A549 (cell line): ENCODE measurements around the gene PODXL2. TPM values are rescaled to one million over a fixed set of nuclear protein-coding genes. Genes with fewer than 3 reads are reported as not detected.
A peak's percentile ranks its signal among the peaks of the same experiment; 100 is the strongest.

ENCODE experiments used
- ATAC-seq, 2 experiments: fragments of 200-7000 bp in 1 of 2; fragments of >200 bp in 1 of 2; cut with Nextera tagmentation in 1 of 2; cut with Tn5 transposase in 1 of 2; 3 replicates each; pipeline versions ENCODE4 v1.8.0 to v1.9.1; 2018 to 2020; ENCODE audit warnings: mild to moderate bottlenecking in 1 of 2, moderate library complexity in 1 of 2
- CTCF ChIA-PET: fragments of 300-600 bp; sonication (Branson Sonifier 250); formaldehyde crosslinking; extraction: SDS; loops from one replicate; lab custom pipeline; 2021; ENCODE audit warnings: antibody characterized with exemption, inconsistent platforms; lab: Yijun Ruan, JAX
- POLR2A ChIA-PET: fragments of 350-600 bp; formaldehyde crosslinking; extraction: SDS; loops from one replicate; lab custom pipeline; 2021; ENCODE audit warnings: antibody characterized with exemption, inconsistent platforms; lab: Yijun Ruan, JAX
- DNase-seq, 2 experiments: peaks; one replicate each; pipeline versions ENCODE4 v3.0.0 to v3.0.0-alpha.2; 2011 to 2016; ENCODE audit warnings: low read depth in 1 of 2, low spot score in 1 of 2
- FAIRE-seq: peaks from 2 replicates; lab custom pipeline; 2011; peaks lifted over from hg19 to GRCh38; lab: Jason Lieb, UNC
- H3K27ac ChIP-seq, 2 experiments: fragments of >200 bp; sonication (Bioruptor Twin); formaldehyde crosslinking; 3 replicates each; pipeline ENCODE4 v1.5.1; 2016 to 2017
- H3K4me1 ChIP-seq: fragments of >200 bp; sonication (Bioruptor Twin); formaldehyde crosslinking; 3 replicates; pipeline ENCODE4 v1.6.1; 2016
- H3K4me2 ChIP-seq: fragments of >200 bp; sonication (Bioruptor Twin); formaldehyde crosslinking; 3 replicates; pipeline ENCODE4 v1.6.1; 2016
- H3K4me3 ChIP-seq: fragments of >200 bp; sonication (Bioruptor Twin); formaldehyde crosslinking; 3 replicates; pipeline ENCODE4 v1.5.1; 2016
- H3K9me3 ChIP-seq: fragments of >200 bp; sonication (Bioruptor Twin); formaldehyde crosslinking; 3 replicates; pipeline ENCODE4 v1.6.1; 2016
- CBX2 ChIP-seq: fragments of 200-600 bp; sonication (generic); IDR thresholded peaks from 2 replicates; pipeline ENCODE4 v1.6.1; 2016; ENCODE audit warnings: low read depth, mild to moderate bottlenecking, borderline replicate concordance
- CEBPB ChIP-seq, 2 experiments: fragments of >200 bp in 1 of 2; sonication (Bioruptor Twin) in 1 of 2; formaldehyde crosslinking in 1 of 2; IDR thresholded peaks; 2 replicates each; pipeline ENCODE4 v1.6.1; 2012 to 2016
- CHD2 ChIP-seq: fragments of 150-350 bp; IDR thresholded peaks from 2 replicates; pipeline ENCODE4 v1.6.1; 2014; ENCODE audit warnings: low read length; ENCODE audit not compliant: partially characterized antibody
- CHD4 ChIP-seq: fragments of 200-600 bp; sonication (generic); IDR thresholded peaks from 2 replicates; pipeline ENCODE4 v1.6.1; 2016; ENCODE audit warnings: antibody characterized with exemption, mild to moderate bottlenecking, borderline replicate concordance
- EHMT2 ChIP-seq: fragments of 200-600 bp; sonication (generic); IDR thresholded peaks from 2 replicates; pipeline ENCODE4 v1.6.1; 2016; ENCODE audit warnings: antibody characterized with exemption, low read depth, mild to moderate bottlenecking, moderate library complexity
- GATA3 ChIP-seq: IDR thresholded peaks from 2 replicates; pipeline ENCODE4 v1.6.1; 2012; ENCODE audit warnings: borderline replicate concordance
- HDAC2 ChIP-seq: fragments of 200-600 bp; sonication (generic); IDR thresholded peaks from 2 replicates; pipeline ENCODE4 v1.6.1; 2016
- HEYL ChIP-seq: fragments of 250-450 bp; sonication (Bioruptor Pico); IDR thresholded peaks from 2 replicates; pipeline ENCODE4 v1.8.0; 2021; ENCODE audit warnings: mild to moderate bottlenecking, moderate library complexity
- HOXA7 ChIP-seq: fragments of 250-450 bp; sonication (Bioruptor Pico); IDR thresholded peaks from 2 replicates; pipeline ENCODE4 v1.5.0; 2020; ENCODE audit warnings: mild to moderate bottlenecking, moderate library complexity
- HOXB5 ChIP-seq: fragments of 250-450 bp; sonication (Bioruptor Pico); IDR thresholded peaks from 2 replicates; pipeline ENCODE4 v1.5.0; 2020; ENCODE audit warnings: mild to moderate bottlenecking, moderate library complexity
- JUN ChIP-seq, 2 experiments: fragments of >200 bp; sonication (Bioruptor Twin); formaldehyde crosslinking; IDR thresholded peaks; 2 replicates in 1 of 2; 3 replicates in 1 of 2; pipeline ENCODE4 v1.6.1; 2016 to 2017
- KDM5A ChIP-seq: fragments of 200-600 bp; sonication (generic); IDR thresholded peaks from 2 replicates; pipeline ENCODE4 v1.6.1; 2016; ENCODE audit warnings: antibody characterized with exemption, mild to moderate bottlenecking
- MAFK ChIP-seq: fragments of 450-650 bp; IDR thresholded peaks from 2 replicates; pipeline ENCODE4 v1.6.1; 2014; ENCODE audit not compliant: partially characterized antibody
- MAZ ChIP-seq: fragments of 150-350 bp; IDR thresholded peaks from 2 replicates; pipeline ENCODE4 v1.6.1; 2014; ENCODE audit warnings: antibody characterized with exemption, low read depth, low read length, borderline replicate concordance
- MYC ChIP-seq: IDR thresholded peaks from 2 replicates; pipeline ENCODE4 v1.6.1; 2012; ENCODE audit warnings: mild to moderate bottlenecking, inconsistent platforms, low read length, improper control_type of control experiment, borderline replicate concordance
- NFE2L2 ChIP-seq: fragments of 150-350 bp; conservative IDR thresholded peaks from 2 replicates; pipeline ENCODE4 v1.6.1; 2014; ENCODE audit warnings: low read length
- PBX3 ChIP-seq: IDR thresholded peaks from 2 replicates; pipeline ENCODE4 v1.6.1; 2012
- PHF8 ChIP-seq: fragments of 200-600 bp; sonication (generic); IDR thresholded peaks from 2 replicates; pipeline ENCODE4 v1.6.1; 2016; ENCODE audit warnings: low read depth, mild to moderate bottlenecking, antibody characterized with exemption, moderate library complexity, borderline replicate concordance
- POLR2A ChIP-seq: IDR thresholded peaks from 2 replicates; pipeline ENCODE4 v1.6.1; 2012; ENCODE audit warnings: mild to moderate bottlenecking, low read length
- RCOR1 ChIP-seq: fragments of 150-350 bp; IDR thresholded peaks from 2 replicates; pipeline ENCODE4 v1.6.1; 2014; ENCODE audit warnings: antibody characterized with exemption, low read length, low read depth
- RFX5 ChIP-seq: fragments of 450-650 bp; IDR thresholded peaks from 2 replicates; pipeline ENCODE4 v1.7.1; 2014; ENCODE audit warnings: antibody characterized with exemption, mild to moderate bottlenecking, moderate library complexity
- SMC3 ChIP-seq: fragments of >200 bp; sonication (Bioruptor Twin); formaldehyde crosslinking; IDR thresholded peaks from 3 replicates; pipeline ENCODE4 v1.6.1; 2018; ENCODE audit warnings: inconsistent platforms
- SREBF2 ChIP-seq: fragments of 450-650 bp; IDR thresholded peaks from 2 replicates; pipeline ENCODE4 v1.6.1; 2014; ENCODE audit warnings: mild to moderate bottlenecking, moderate library complexity
- TFCP2L1 ChIP-seq: fragments of 250-450 bp; sonication (Bioruptor Pico); IDR thresholded peaks from 2 replicates; pipeline ENCODE4 v1.5.0; 2021; ENCODE audit warnings: mild to moderate bottlenecking
- TP53 ChIP-seq: fragments of 250-450 bp; sonication (Bioruptor Pico); IDR thresholded peaks from 2 replicates; pipeline ENCODE4 v1.5.0; 2021; ENCODE audit warnings: mild to moderate bottlenecking, moderate library complexity
- ZSCAN20 ChIP-seq: fragments of 250-450 bp; sonication (Bioruptor Pico); IDR thresholded peaks from 2 replicates; pipeline ENCODE4 v1.8.0; 2022; ENCODE audit warnings: mild to moderate bottlenecking, moderate library complexity
- WGBS: methylation state at CpG from one replicate; pipeline ENCODE4 v1.1.6; 2017; ENCODE audit errors: missing lambda C conversion rate; 5-methylcytosine and 5-hydroxymethylcytosine counted together
- polyA plus RNA-seq, 4 experiments: library from polyadenylated mRNA; depleted of rRNA in 3 of 4; stranded (reverse); fragments of >200 nt; fragmentation: RNase III in 1 of 4; extraction: RNeasy Plus Mini Kit Qiagen cat#74134 plus additional on column Dnase treatment in 1 of 4; gene quantifications; 2 replicates in 3 of 4; 3 replicates in 1 of 4; pipeline ENCODE4 v1.2.3, GENCODE V29; 2011 to 2017
- TF ChIP-seq, protein P1 (sequence below): fragments of >200 bp; sonication (Bioruptor Twin); formaldehyde crosslinking; IDR thresholded peaks from 3 replicates; pipeline ENCODE4 v1.6.1; 2016
- TF ChIP-seq, protein P2 (sequence below): fragments of >200 bp; sonication (Bioruptor Twin); formaldehyde crosslinking; IDR thresholded peaks from 2 replicates; pipeline ENCODE4 v1.6.1; 2016
- TF ChIP-seq, protein P3 (sequence below): fragments of >200 bp; sonication (Bioruptor Twin); formaldehyde crosslinking; IDR thresholded peaks from 3 replicates; pipeline ENCODE4 v1.5.1; 2016
- TF ChIP-seq, protein P4 (sequence below): IDR thresholded peaks from 2 replicates; pipeline ENCODE4 v1.6.1; 2012; ENCODE audit warnings: low read depth, borderline replicate concordance

PODXL2 gene
- polyA plus RNA-seq, 2 of the 4 experiments (the other 2 are of a cell fraction), result 4.2 to 5.5 TPM

GRCh38 chr3:127691489-127691888 lies 62.5 kb downstream of the PODXL2 start (continued):
- TF ChIP-seq PBX3, result no peak
- no peak for TF ChIP-seq MAFK
- no peak for TF ChIP-seq POLR2A
- no peak for TF ChIP-seq RCOR1

DNA sequence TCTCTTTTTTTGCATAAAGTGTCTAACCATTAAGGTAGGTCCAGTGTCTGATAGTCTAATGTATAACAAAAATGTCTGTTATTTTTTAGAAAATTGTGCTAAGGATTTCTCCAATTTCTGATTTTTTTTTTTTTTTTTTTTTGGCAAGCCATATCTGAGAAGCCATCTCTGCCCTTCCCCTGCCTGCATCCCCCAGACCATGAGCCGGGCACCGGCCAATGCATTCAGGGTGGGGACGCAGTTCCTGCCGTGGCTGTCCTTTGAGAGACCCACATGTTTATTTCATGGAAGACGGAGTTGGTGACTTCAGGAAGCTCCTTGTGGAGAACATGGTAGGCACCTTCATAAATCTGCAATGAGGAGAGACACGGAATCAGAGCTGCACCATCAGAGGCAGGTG lies 63.0 kb downstream of the PODXL2 start:
- DNase-seq (no peak), ATAC-seq (no peak), FAIRE-seq (no peak)
- Histone ChIP-seq H3K4me1 (peaks cover 61% of the 10 kb centered on the region), H3K27ac (peak overlapping the region; percentile 72 to 90; a peak in 3 of 6 replicates), H3K9me3 (no peaks in the 10 kb centered on the region), H3K4me2 (no peak overlapping the region), H3K4me3 (no peak overlapping the region)
- POLR2A ChIA-PET, result no interaction called here
- TF ChIP-seq CBX2, result no peak
- TF ChIP-seq, protein P1, sequence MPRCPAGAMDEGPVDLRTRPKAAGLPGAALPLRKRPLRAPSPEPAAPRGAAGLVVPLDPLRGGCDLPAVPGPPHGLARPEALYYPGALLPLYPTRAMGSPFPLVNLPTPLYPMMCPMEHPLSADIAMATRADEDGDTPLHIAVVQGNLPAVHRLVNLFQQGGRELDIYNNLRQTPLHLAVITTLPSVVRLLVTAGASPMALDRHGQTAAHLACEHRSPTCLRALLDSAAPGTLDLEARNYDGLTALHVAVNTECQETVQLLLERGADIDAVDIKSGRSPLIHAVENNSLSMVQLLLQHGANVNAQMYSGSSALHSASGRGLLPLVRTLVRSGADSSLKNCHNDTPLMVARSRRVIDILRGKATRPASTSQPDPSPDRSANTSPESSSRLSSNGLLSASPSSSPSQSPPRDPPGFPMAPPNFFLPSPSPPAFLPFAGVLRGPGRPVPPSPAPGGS, result no peak
- TF ChIP-seq CEBPB (IDR thresholded peaks at IDR 0.05), result no peak
- TF ChIP-seq HOXB5 (CRISPR knock-in tag), result no peak
- TF ChIP-seq NFE2L2, result no peak
- no peak for TF ChIP-seq EHMT2
- TF ChIP-seq JUN (IDR thresholded peaks at IDR 0.05), result no peak
- no peak for TF ChIP-seq KDM5A
- TF ChIP-seq, protein P2, sequence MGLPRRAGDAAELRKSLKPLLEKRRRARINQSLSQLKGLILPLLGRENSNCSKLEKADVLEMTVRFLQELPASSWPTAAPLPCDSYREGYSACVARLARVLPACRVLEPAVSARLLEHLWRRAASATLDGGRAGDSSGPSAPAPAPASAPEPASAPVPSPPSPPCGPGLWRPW, result no peak
- TF ChIP-seq, protein P3, sequence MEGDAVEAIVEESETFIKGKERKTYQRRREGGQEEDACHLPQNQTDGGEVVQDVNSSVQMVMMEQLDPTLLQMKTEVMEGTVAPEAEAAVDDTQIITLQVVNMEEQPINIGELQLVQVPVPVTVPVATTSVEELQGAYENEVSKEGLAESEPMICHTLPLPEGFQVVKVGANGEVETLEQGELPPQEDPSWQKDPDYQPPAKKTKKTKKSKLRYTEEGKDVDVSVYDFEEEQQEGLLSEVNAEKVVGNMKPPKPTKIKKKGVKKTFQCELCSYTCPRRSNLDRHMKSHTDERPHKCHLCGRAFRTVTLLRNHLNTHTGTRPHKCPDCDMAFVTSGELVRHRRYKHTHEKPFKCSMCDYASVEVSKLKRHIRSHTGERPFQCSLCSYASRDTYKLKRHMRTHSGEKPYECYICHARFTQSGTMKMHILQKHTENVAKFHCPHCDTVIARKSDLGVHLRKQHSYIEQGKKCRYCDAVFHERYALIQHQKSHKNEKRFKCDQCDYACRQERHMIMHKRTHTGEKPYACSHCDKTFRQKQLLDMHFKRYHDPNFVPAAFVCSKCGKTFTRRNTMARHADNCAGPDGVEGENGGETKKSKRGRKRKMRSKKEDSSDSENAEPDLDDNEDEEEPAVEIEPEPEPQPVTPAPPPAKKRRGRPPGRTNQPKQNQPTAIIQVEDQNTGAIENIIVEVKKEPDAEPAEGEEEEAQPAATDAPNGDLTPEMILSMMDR, result no peak
- TF ChIP-seq TFCP2L1, result no peak
- TF ChIP-seq MYC, result no peak
- no peak for TF ChIP-seq SREBF2
- TF ChIP-seq RFX5, result no peak
- no peak for TF ChIP-seq GATA3
- TF ChIP-seq RCOR1, result no peak
- TF ChIP-seq, protein P4, sequence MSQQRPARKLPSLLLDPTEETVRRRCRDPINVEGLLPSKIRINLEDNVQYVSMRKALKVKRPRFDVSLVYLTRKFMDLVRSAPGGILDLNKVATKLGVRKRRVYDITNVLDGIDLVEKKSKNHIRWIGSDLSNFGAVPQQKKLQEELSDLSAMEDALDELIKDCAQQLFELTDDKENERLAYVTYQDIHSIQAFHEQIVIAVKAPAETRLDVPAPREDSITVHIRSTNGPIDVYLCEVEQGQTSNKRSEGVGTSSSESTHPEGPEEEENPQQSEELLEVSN, result no peak
- 100% methylated on average over 4 of the region's 6 CpGs for WGBS
- CTCF ChIA-PET, result interaction anchor here (0.6 to 12.9 kb wide), 13 partner anchors 9 to 279 kb away, joined by 3 to 111 read pairs (median 5); partner anchors contain the start of gene MGLL

- DNase-seq (no peak), FAIRE-seq (no peak), ATAC-seq (no peak)
- Histone ChIP-seq H3K4me1 (peaks cover 68% of the 10 kb centered on the region), H3K9me3 (no peaks in the 10 kb centered on the region), H3K4me3 (no peak overlapping the region), H3K4me2 (no peak overlapping the region), H3K27ac (peak overlapping the region; percentile 16 to 72; a peak in 1 of 6 replicates)
- CTCF ChIA-PET, result interaction anchor here (0.7 to 12.9 kb wide), 6 partner anchors 9 to 266 kb away, joined by 3 to 111 read pairs (median 4); no protein-coding TSS in a partner anchor
- POLR2A ChIA-PET, result no interaction called here
- WGBS, result 85% methylated on average over 21 of the region's 21 CpGs
- TF ChIP-seq ZSCAN20 (CRISPR knock-in tag) (no peak), HOXA7 (CRISPR knock-in tag) (no peak), SMC3 (no peak), CHD4 (no peak), HEYL (CRISPR knock-in tag) (no peak), CHD2 (no peak), CEBPB (IDR thresholded peaks at IDR 0.05) (no peak), MAZ (no peak), POLR2A (no peak), TP53 (CRISPR knock-in tag) (no peak), PHF8 (no peak), HDAC2 (no peak)
- TF ChIP-seq, protein P3, result no peak
Observed at GRCh38 chr3:127692501-127693335, 63.7 kb downstream of the PODXL2 start.
